HG03108 (cell line): Measurements from ENCODE around the gene MRPS14.

Experiments used
- ATAC-seq: cut with Tn5 transposase; IDR thresholded peaks from one replicate; pipeline ENCODE4 v1.9.1; 2021; ENCODE audit warnings: moderate library complexity; ENCODE audit not compliant: unreplicated experiment

Gene MRPS14

DNA sequence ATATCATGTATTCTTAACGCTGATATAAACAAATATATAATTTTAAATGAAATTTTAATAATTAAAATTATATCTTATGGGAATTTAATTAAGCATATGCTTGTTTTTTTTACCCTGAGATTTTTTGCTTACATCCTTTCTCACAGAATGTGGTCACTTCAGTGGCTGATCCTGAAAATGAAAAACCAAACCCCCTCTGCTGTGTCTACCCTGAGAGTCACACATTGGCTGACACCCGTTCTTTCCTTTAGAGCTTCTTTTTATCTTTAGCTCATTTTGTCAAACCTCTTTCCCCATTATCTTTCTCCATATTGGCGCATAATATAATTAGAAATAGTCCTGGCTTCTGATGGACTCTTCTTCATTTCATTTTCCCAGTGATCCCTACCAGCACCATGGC lies 34.2 kb downstream of the MRPS14 start:
- peak; percentile 50 for ATAC-seq

DNA sequence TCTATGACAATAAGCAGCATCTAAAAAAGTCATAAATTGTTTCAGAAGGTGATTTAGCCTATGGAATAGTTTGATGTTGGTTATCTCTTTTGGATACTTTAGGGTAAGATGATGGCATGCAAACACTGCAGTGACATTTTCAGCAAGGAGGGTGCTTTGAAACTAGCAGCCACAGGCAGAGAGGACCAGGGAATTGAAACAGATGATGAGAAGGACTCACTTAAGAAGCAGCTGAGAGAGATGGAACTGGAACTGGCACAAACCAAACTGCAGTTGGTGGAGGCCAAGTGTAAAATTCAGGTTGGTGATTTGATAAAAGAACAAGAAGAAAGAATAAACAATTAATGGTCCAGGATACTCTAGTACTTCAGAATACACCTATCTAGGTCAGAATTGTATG lies 34.7 kb downstream of the MRPS14 start:
- ATAC-seq: no peak

DNA sequence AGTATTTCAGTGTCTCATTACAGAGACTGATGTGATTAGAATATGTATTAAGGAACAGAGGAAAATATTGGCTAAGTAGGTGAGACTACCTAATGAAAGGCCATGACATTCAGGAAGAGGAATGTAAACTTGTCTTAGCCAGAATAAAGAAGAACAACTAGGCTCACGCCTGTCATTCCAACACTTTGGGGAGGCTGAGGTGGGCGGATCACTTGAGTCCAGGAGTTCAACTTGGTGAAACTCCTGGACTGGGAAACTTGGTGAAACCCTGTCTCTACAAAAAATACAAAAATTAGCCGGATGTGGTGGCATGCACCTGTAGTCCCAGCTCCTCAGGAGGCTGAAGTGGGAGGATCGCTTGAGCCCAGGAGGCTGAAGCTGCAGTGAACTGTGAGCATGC lies 38.3 kb downstream of the MRPS14 start:
- ATAC-seq: no peak

DNA sequence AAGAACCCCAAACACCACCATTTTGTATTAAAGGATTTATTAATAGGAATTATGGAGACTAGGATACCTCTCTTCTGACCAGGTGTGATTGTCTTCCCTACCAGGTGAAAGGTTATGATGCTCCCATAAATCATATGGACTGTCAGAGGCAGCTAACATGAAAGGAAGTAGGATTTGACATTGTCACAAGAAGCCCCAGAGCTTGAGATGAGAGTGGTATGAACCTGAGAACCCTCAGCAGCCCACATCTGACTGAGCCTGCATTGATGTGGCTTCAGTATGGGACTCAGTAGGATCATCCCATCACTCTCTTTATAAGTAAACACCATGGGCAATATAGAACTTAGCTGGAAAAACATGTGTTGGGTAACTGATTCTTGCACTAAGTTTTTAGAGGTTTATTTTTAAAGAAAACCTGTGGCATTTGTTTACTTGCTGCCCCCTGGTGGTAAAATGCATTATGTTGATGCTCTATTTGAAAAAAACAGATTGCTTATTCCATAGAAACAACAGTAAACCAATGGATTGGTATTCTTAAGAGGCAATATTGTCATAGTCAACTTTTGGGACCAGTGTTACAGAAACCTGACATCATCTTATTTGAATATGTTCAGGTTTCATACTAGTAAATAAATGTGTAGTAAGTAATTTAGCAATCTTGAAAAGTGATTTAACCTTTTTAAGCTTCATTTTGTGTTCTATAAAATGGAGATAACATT lies 40.1 kb downstream of the MRPS14 start:
- no peak for ATAC-seq

DNA sequence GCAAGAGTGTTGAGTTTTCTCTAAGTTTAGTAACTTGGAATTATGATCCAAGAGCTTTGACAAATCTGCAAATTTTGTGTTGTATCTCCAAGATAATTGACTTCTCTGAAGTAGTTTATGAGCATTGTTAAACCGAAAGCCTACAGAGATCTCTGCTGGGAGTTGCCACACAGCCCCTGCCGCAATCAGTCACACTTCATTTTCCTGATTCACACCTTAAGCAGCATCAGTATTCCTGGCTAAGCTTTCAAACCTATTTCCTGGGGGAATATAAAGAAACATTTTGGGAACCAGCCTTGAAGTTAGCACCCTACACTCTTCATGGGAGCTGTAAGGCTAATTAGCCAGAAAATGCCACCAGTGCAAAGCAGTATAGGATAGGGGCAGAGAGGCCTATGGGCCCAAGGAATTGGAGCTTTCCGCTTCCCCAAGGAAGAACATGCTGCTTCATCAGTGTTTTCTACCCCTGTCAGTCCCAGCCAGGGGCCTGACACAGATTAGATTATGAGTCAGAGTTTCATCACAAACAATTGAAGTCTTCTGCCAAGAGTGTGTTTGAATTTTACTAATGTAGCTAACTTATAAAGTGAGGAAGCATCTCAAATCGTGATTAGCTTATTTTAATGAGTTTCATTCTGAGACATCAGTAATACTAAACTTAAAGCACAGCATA lies 46.7 kb downstream of the MRPS14 start:
- no peak for ATAC-seq

DNA sequence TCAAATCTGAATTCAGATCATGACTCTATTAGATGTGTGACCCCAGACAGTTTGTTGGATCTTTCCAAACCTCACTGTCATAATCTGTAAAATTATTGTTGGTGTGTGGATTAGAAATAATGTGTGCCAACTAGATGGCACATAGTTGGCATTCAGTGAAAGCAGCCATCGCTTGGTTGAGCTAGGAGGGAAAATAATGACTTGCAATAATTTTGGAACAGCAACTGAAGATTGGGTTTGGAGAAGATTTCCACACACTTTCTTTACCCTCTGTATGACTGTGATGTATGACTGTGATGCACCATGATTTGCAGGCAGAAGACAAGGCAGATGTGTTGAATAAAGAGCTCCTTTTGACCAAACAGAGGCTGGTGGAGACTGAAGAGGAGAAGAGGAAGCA lies 47.5 kb downstream of the MRPS14 start:
- no peak for ATAC-seq

DNA sequence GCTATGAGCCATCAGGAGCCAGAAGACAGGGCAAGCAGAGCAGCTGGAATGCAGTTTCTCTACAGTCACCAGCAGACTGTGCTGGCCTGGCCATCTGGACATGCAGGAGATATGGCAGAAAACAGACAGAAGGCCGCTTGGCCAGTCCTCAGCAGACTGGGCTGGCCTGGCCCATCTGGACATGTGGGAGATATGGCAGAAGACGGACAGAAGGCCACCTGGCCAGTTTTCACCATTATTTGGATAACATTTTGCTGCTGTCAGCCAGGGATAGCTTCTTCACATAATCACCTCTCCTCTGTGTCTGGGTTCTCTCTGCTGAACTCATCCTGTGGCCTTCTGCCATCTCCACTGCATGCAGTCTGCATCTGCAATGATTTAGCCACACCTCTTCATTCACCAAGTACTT lies 48.5 kb downstream of the MRPS14 start:
- ATAC-seq: no peak

DNA sequence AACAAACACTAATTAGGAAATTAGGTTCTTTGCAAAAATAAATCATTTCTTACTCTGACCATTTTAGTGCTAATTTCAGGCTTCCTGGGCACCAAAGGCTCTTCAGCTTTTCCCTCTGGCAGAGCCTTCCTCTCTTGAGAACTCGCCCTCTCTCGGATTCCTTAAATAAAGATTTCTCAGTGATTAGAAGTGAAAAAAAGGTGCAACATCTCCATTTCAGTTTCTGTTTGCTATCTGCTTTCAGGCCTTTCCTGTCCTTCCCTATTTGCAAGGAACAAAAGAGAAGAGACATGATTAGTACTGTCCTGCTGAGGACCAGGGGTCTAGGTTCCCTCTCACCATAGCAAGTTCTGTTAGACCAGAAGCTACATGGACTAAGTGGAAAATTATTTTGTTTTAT lies 51.3 kb downstream of the MRPS14 start:
- no peak for ATAC-seq

DNA sequence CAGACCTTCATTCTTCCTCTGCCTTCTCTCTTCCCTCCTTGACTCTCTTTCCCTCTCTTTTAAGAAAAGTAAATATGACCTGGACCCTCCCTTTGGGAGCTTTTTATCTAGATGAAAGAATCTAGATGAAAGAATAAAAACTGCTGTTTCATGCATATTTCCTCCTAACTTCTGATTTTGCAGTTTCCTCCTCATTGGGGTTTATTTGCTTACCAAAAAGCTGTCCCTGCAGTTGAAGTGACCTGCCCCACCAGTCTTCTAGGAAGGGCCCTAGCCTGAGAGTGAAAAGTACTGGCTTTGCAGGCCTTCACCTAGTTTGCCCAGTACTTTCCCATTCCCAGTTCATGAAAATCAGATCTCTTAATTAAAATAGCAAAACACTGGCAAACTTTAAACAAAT lies 51.8 kb downstream of the MRPS14 start:
- no peak for ATAC-seq

DNA sequence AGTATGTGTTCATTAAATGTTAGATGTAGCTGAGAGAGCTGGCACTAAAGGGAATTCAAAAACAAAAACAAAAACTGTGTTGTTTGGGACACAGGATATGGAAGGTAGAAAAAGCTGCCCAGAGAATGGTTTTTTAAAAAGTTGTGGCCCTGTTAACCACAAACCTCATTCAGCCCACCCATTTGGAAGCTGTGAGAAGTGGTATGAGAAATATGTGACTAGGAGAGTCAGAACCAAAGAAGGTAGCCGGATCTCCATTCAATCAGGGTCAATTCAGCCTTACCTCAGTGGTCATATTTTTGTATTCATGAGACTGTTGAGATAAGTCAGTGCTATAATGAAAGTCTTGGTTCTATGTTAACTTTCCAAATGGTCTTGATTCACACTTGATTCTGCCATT lies 53.2 kb downstream of the MRPS14 start:
- no peak for ATAC-seq

DNA sequence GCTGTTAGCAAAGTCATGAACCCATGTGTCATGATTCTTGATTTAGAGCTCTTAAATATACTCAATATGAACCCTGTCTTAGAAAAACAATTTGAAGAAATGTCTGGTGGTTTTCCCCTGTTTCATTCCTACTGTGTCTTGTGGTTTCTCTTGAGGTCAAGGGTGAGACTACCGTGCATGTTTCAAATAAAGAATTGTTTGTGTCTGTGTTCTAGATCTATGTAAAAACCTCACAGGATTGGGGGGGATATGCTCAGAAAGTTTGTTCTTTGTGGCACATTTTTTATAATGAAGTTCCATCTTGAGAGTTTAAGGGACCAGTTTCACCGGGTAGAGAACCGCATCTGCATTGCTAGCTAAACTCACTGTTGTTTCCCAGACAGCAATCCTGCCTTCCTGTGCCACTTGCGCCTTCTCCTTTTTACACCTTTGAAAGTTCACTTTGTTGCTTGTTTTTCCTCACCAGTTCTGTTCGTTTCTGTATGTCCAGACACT lies 54.4 kb downstream of the MRPS14 start:
- peak; percentile 60 for ATAC-seq

DNA sequence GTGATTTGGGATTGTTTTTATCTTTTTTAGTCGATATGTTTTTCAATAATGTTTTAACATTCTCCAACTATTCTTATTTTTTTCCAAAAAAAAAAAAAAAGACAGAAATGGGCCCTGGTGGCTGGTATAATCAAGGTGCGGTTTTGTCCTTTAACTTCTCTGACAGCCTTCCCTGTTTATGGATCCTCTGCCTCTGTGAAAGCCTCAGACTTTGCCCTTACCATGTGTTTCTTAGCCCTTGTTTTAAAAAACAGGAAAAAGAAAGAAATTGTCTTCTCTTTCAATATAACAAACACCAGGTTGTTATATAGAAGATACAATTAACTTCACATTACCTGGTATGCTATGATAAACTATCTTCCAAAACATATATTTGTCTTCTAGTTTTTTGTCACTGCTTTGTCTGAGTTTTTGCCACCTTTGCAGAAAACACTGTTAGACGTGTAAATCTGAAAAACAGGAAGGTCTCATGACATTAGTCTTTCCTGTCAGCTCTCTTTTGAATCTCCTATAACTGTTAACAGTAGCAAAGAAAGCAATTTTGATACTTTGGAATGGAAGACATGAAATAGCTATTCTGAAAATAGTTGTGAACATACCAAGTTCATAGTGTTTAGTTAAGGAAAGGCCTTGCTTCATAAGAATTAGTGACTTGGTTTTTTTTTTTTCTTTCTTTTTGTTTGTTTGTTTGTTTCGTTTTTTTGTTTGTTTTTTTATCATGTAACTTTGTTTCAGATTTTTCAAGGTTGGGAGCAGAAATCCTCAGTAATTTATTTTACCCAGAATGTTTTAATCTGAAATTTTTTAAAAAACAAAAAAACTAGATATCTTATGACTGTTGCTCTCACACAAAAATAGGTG lies 55.1 kb downstream of the MRPS14 start:
- no peak for ATAC-seq

DNA sequence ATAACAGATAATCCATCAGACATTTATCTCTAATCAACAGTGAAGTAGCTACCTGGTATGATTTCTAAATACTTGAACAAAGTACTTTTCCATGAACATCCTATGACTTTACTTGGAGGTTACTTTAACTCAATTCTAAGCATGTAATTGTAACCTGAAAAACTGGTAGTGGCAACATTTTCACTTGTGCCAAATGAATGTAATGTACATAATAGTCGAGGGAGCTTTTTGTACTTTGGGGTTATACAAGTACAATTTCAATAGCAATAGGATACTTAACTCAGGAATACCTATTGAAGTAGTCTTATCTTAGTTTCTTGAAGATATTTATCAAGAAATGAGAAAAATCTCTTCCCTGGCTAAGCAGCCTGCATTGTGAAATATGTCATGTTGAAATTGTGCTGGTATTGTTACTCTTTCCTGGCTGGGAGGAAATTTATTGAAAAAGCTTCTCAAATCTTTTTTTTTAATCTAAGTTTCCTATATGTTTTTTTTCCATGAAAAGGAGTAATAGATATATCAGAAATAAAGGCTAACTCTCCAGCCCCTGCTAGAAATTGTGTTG lies 57.1 kb downstream of the MRPS14 start:
- no peak for ATAC-seq

DNA sequence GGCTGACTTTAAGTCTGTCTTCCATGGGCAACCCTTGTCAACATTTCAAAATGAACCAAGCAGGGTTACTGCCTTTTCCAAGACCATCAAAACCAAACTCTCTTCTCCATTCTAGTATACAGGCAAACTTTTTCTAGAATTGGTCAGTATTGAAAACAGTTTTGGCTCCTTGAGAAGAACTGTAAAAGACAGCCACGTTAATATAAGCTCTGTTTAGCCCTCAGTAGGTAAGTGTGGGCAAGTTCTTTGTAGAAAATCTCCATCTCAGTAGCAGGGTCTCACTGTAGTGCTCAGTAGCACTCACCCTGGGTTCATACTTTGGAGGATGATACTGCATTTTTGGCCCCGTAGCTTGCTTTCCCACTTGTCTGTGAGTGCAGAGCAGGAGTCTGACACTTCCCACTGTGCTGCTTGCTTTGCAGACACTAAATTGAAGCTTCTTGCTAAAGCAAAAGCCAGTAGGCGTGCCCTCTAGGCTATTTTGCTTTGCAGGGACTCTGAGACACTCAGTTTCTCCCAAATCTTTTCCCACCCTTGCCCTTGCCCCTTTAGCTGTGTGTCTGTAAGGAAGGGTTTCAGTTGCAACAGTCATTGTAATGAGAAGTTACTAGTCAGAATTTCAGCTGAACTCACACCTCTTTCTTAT lies 57.7 kb downstream of the MRPS14 start:
- no peak for ATAC-seq

DNA sequence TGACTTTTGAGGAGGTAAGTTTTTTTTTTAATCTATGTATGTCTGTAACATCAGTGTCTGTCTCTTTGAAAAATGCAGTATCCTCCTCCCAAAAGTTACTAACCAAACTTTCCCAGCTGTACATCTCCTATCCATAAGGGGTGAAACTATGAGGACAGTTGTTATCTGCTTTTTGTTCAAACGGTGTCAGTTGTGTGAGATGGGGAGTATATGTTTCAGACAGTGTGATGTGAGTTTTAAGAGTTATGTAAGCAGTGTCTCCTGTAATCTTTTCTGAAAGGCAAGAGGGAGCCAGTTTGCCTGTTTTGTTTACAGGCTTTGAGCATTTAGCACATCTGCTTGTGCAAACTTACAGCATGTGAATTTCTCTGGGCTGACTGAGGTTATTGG lies 58.3 kb downstream of the MRPS14 start:
- ATAC-seq: no peak

DNA sequence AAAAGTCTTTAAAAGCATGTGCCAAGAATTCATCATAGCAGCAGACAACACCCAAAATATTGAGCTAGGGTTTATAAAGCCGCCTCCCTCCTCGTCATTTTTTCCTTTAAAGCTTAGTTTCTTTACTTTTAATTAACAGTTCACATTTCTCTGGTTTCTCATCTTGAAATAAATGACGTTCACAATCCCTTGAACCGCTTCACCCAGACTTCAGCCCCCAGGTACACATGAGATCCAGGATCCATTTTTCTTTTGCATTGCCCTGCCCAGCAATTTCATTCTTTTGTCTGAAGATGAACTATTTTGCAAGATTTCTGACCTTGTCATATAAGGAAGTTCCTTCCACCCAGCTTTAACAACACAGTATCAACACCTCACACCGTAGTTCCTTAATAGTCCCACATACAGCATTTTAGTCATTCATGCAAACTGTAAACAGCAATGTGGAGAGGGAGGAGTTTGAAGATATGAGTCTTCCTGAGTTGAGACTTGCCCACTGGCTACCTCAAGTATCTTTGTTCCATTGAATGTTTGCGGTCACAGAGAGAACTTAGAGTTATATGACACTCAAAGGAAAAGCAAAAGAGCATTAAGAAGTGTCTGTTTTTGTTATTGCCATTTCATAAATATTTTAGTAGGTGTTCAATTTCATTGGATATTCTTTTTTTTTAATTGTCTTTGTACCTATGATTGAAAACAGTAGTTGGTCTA lies 58.8 kb downstream of the MRPS14 start:
- ATAC-seq: no peak

DNA sequence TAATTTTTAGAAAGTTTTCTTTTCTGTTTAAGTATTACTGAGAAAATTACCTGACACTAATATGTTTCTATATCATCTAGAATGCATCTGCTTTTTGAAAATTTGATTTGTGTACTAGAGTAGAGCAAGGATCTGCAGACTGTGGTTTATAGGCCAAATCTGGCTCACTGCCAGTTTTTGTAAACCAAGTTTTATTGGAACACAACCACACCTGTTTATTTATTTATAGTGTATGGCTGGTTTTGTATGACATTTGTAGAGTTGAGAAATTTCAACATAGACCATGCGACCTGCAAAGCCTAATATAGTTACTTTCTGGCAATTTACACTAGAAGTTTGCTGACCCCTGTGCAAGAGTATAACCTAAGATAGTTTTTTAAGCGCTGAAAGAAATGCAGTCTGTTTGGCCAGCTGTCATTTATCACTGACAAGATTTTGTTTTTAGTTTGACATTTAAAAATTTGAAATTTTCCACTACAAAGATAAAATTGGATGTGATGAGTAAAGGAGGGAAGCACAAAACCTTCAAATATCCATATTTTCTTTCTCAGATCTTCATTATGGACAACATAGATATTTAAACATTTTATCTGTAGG lies 59.6 kb downstream of the MRPS14 start:
- no peak for ATAC-seq
